ENCODE measurements around the gene CAPN5.

DNA sequence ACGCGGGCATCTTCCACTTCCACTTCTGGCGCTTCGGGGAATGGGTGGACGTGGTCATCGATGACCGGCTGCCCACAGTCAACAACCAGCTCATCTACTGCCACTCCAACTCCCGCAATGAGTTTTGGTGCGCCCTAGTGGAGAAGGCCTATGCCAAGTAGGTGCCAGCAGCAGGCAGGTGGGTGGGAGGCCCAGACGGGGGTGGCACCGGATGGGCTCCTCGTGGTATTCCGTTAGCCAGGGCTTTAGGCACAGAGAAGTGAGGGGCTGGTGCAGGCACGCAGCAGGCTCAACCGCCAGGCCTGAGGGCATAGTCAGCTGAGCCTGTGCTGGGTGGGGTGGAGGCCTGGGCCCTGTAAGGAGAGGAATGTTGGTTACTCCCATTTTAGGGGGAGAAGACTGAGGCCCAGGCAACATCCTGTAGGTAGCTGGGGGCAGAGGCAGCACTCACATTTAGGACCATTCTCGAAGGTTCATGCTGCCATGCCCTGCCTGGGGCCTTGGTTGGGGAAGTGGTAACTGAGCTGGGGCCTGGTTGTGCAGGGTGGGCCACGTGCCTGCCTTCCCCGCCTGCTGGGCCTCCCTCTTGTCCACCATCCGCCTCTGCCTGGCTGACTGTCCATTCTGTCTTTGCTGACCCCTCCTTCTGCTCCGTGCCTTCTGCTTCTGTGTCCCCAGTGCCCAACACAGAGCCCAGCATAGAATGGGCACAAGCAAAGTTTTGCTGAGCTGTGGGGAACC lies 46.0 kb downstream of the CAPN5 start:
- TF ChIP-seq, protein P1, sequence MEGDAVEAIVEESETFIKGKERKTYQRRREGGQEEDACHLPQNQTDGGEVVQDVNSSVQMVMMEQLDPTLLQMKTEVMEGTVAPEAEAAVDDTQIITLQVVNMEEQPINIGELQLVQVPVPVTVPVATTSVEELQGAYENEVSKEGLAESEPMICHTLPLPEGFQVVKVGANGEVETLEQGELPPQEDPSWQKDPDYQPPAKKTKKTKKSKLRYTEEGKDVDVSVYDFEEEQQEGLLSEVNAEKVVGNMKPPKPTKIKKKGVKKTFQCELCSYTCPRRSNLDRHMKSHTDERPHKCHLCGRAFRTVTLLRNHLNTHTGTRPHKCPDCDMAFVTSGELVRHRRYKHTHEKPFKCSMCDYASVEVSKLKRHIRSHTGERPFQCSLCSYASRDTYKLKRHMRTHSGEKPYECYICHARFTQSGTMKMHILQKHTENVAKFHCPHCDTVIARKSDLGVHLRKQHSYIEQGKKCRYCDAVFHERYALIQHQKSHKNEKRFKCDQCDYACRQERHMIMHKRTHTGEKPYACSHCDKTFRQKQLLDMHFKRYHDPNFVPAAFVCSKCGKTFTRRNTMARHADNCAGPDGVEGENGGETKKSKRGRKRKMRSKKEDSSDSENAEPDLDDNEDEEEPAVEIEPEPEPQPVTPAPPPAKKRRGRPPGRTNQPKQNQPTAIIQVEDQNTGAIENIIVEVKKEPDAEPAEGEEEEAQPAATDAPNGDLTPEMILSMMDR (IDR thresholded peaks at IDR 0.05; ENCODE audit: low read depth, low read length): no peak
- TF ChIP-seq EZH2phosphoT487 (IDR thresholded peaks at IDR 0.05; ENCODE audit: low read depth): no peak

Measured in OCI-LY3 (cell line).